Measurements from ENCODE around the gene ANKRD28.

DNA sequence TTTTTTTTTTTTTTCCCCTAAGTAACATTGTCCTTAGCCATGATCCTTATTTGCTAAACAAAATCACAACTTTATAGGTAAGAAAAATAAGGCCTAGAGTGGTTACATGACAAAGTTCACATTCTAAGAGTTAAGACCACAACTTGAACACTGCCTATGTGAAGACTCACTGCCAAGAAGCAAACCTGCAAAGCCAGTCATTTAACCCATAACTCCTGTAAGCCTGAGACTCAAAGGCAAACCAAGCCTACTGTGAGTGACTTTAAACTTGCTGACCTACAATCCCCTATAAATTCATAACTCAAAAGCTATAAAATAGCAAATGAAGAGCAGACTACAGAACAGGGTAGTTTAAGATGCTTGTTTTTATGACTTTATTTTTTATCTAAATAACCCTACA lies 12.9 kb upstream of the ANKRD28 start:
- TF ChIP-seq RAD21 (IDR thresholded peaks at IDR 0.05; ENCODE audit: low read depth) (no peak), POLR2A (IDR thresholded peaks at IDR 0.05; ENCODE audit: borderline replicate concordance, extremely low read depth, insufficient read depth, insufficient read length) (no peak), CTCF (IDR thresholded peaks at IDR 0.05 in 2 of 3, conservative IDR thresholded peaks at IDR 0.05 in 1 of 3; ENCODE audit: borderline replicate concordance in 1 of 3, insufficient read depth in 1 of 3, low read depth in 2 of 3, low read length in 2 of 3) (no peak), ATF3 (IDR thresholded peaks at IDR 0.05) (no peak), CBX3 (IDR thresholded peaks at IDR 0.05; ENCODE audit: low read depth) (no peak), POLR2AphosphoS5 (IDR thresholded peaks at IDR 0.05; ENCODE audit: low read depth, low read length) (no peak), EZH2 (IDR thresholded peaks at IDR 0.05) (no peak), JUND (IDR thresholded peaks at IDR 0.05) (no peak), TCF7L2 (IDR thresholded peaks at IDR 0.05; ENCODE audit: borderline replicate concordance, extremely low read depth, insufficient read depth, insufficient read length) (no peak)
- TF ChIP-seq, protein P1, sequence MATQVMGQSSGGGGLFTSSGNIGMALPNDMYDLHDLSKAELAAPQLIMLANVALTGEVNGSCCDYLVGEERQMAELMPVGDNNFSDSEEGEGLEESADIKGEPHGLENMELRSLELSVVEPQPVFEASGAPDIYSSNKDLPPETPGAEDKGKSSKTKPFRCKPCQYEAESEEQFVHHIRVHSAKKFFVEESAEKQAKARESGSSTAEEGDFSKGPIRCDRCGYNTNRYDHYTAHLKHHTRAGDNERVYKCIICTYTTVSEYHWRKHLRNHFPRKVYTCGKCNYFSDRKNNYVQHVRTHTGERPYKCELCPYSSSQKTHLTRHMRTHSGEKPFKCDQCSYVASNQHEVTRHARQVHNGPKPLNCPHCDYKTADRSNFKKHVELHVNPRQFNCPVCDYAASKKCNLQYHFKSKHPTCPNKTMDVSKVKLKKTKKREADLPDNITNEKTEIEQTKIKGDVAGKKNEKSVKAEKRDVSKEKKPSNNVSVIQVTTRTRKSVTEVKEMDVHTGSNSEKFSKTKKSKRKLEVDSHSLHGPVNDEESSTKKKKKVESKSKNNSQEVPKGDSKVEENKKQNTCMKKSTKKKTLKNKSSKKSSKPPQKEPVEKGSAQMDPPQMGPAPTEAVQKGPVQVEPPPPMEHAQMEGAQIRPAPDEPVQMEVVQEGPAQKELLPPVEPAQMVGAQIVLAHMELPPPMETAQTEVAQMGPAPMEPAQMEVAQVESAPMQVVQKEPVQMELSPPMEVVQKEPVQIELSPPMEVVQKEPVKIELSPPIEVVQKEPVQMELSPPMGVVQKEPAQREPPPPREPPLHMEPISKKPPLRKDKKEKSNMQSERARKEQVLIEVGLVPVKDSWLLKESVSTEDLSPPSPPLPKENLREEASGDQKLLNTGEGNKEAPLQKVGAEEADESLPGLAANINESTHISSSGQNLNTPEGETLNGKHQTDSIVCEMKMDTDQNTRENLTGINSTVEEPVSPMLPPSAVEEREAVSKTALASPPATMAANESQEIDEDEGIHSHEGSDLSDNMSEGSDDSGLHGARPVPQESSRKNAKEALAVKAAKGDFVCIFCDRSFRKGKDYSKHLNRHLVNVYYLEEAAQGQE (IDR thresholded peaks at IDR 0.05; ENCODE audit: low read depth) = no peak
